DMS79 treated with DMSO at 0.1 percent for 48 hours (cell line): ENCODE measurements around the gene MAGI2.
"Not testable (repeated sequence)": the region's sequence is repeated elsewhere in the genome, so short reads cannot be mapped to it uniquely, and the experiment has no call there.

Source experiments
- DNase-seq: peaks from one replicate; lab custom pipeline; 2025; lab: John Stamatoyannopoulos, UW

MAGI2 gene

GRCh38 chr7:79451580-79451979 is 1.9 kb downstream of the MAGI2 start:
- DNase-seq: no peak

- DNase-seq: not testable (repeated sequence)
These were observed 10.7 kb downstream of the MAGI2 start for GRCh38 chr7:79442766-79443165.

GRCh38 chr7:79436378-79436777 is 17.1 kb downstream of the MAGI2 start:
- DNase-seq: no peak

GRCh38 chr7:79434867-79435266 is 18.6 kb downstream of the MAGI2 start:
- no peak for DNase-seq

- DNase-seq: no peak
These were observed 19.4 kb downstream of the MAGI2 start for GRCh38 chr7:79434098-79434497.

- DNase-seq: no peak
These were observed 23.1 kb downstream of the MAGI2 start for GRCh38 chr7:79430391-79430790.

GRCh38 chr7:79425665-79426064 is 27.8 kb downstream of the MAGI2 start:
- no peak for DNase-seq

- DNase-seq: no peak
These were observed 31.7 kb downstream of the MAGI2 start for GRCh38 chr7:79421751-79422150.

- no peak for DNase-seq
These were observed 33.0 kb downstream of the MAGI2 start for GRCh38 chr7:79420464-79420863.

- DNase-seq: no peak
These were observed 38.6 kb downstream of the MAGI2 start for GRCh38 chr7:79414910-79415309.

- no peak for DNase-seq
These were observed 40.6 kb downstream of the MAGI2 start for GRCh38 chr7:79412915-79413314.

GRCh38 chr7:79412438-79412837 is 41.0 kb downstream of the MAGI2 start:
- no peak for DNase-seq

GRCh38 chr7:79410345-79410744 is 43.1 kb downstream of the MAGI2 start:
- no peak for DNase-seq

GRCh38 chr7:79407351-79407750 is 46.1 kb downstream of the MAGI2 start:
- DNase-seq: no peak

- no peak for DNase-seq
These were observed 47.1 kb downstream of the MAGI2 start for GRCh38 chr7:79406371-79406770.

GRCh38 chr7:79405368-79405767 is 48.1 kb downstream of the MAGI2 start:
- DNase-seq: no peak

GRCh38 chr7:79403879-79404278 is 49.6 kb downstream of the MAGI2 start:
- DNase-seq: no peak

GRCh38 chr7:79403451-79403850 is 50.0 kb downstream of the MAGI2 start:
- no peak for DNase-seq

GRCh38 chr7:79401254-79401653 is 52.2 kb downstream of the MAGI2 start:
- no peak for DNase-seq

GRCh38 chr7:79400222-79400621 is 53.2 kb downstream of the MAGI2 start:
- no peak for DNase-seq

- DNase-seq: no peak
These were observed 55.2 kb downstream of the MAGI2 start for GRCh38 chr7:79398138-79398749.

GRCh38 chr7:79386688-79387422 is 66.6 kb downstream of the MAGI2 start:
- DNase-seq: no peak

- DNase-seq: no peak
These were observed 71.5 kb downstream of the MAGI2 start for GRCh38 chr7:79381921-79382320.

GRCh38 chr7:79377097-79377496 is 76.4 kb downstream of the MAGI2 start:
- DNase-seq: no peak
